MM.1S (cell line): ENCODE data around the gene PKD1.

Experiments
- DNase-seq: peaks from one replicate; pipeline ENCODE4 v3.0.0-alpha.2; 2015
- H2AFZ ChIP-seq: fragments of 300-600 bp; sonication (generic); 2 replicates; pipeline ENCODE4 v1.6.0; 2016; ENCODE audit warnings: antibody characterized with exemption, low read length
- H3F3A ChIP-seq: fragments of 300-600 bp; sonication (generic); 2 replicates; pipeline ENCODE4 v1.6.1; 2016; ENCODE audit warnings: mild to moderate bottlenecking, antibody characterized with exemption, low read length, moderate library complexity, mixed read lengths; ENCODE audit not compliant: insufficient read depth
- H3K27ac ChIP-seq: fragments of 300-600 bp; sonication (generic); 2 replicates; pipeline ENCODE4 v1.5.1; 2016; ENCODE audit warnings: mild to moderate bottlenecking, low read length
- H3K27me3 ChIP-seq: fragments of 300-600 bp; sonication (generic); replicated peaks from 2 replicates; pipeline ENCODE4 v1.6.0; 2016; ENCODE audit warnings: low read length; ENCODE audit not compliant: insufficient read depth
- H3K36me3 ChIP-seq: fragments of 300-600 bp; sonication (generic); replicated peaks from 2 replicates; pipeline ENCODE4 v1.6.1; 2016; ENCODE audit warnings: mild to moderate bottlenecking, low read length, mixed read lengths; ENCODE audit not compliant: insufficient read depth
- H3K4me1 ChIP-seq: fragments of 300-600 bp; sonication (generic); 2 replicates; pipeline ENCODE4 v1.6.1; 2016; ENCODE audit warnings: low read length, mixed read lengths
- H3K4me2 ChIP-seq: fragments of 300-600 bp; sonication (generic); 2 replicates; pipeline ENCODE4 v1.6.0; 2016; ENCODE audit warnings: low read depth, low read length
- H3K4me3 ChIP-seq: fragments of 300-600 bp; sonication (generic); 2 replicates; pipeline ENCODE4 v1.5.1; 2016; ENCODE audit warnings: low read length, mixed read lengths
- H3K79me2 ChIP-seq: fragments of 300-600 bp; sonication (generic); 2 replicates; pipeline ENCODE4 v1.6.1; 2016; ENCODE audit warnings: mixed run types, low read length, mixed read lengths
- H3K9ac ChIP-seq: fragments of 300-600 bp; sonication (generic); 2 replicates; pipeline ENCODE4 v1.6.1; 2016; ENCODE audit warnings: low read length, mixed read lengths
- H3K9me2 ChIP-seq: fragments of 300-600 bp; sonication (generic); replicated peaks from 2 replicates; pipeline ENCODE4 v1.6.1; 2016; ENCODE audit warnings: mild to moderate bottlenecking, low read length, mixed read lengths; ENCODE audit not compliant: insufficient read depth
- H3K9me3 ChIP-seq: fragments of 300-600 bp; sonication (generic); replicated peaks from 2 replicates; pipeline ENCODE4 v1.6.1; 2016; ENCODE audit warnings: mild to moderate bottlenecking, low read length, mixed read lengths; ENCODE audit not compliant: insufficient read depth
- H4K20me1 ChIP-seq: fragments of 300-600 bp; sonication (generic); 2 replicates; pipeline ENCODE4 v1.6.1; 2016; ENCODE audit warnings: mild to moderate bottlenecking, low read length, moderate library complexity, mixed read lengths; ENCODE audit not compliant: insufficient read depth
- EZH2 ChIP-seq: fragments of 300-600 bp; sonication (generic); optimal IDR thresholded peaks from 2 replicates; pipeline ENCODE3; 2017; ENCODE audit warnings: low read depth, mild to moderate bottlenecking, antibody characterized with exemption, low read length, mixed read lengths
- EZH2phosphoT487 ChIP-seq: fragments of 300-600 bp; sonication (generic); IDR thresholded peaks from 2 replicates; pipeline ENCODE4 v1.6.1; 2018; ENCODE audit warnings: antibody characterized with exemption, low read length
- TF ChIP-seq, protein P1 (sequence below): fragments of 300-600 bp; sonication (generic); IDR thresholded peaks from 2 replicates; pipeline ENCODE4 v1.5.1; 2016; ENCODE audit warnings: antibody characterized with exemption, low read length, mixed read lengths

Gene PKD1

DNA sequence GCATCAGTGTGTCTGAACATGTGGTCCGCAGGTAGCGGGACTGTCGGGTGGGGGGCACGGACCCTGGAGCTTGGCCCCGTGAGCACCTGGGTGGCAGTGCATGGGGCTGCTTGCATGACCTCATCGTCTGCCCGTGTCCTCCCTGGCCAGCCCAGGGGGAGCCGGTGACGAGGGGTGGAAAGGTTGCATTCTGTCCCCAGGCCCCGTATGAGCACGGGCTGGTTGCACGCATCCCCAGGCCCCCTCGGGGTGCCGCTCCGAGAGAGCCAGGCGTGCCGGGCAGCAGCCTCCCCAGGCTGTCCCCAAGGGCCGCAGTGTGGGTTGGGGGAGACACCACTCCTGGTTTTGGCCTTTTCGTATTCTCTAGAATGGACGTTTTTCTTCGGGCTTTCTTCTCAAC, 58.0 kb downstream of the PKD1 start:
- H3K27ac ChIP-seq: no peak overlapping the region
- H3K9me3 ChIP-seq: no peaks in the 10 kb centered on the region
- no peaks in the 10 kb centered on the region for H3K27me3 ChIP-seq
- no peaks in the 10 kb centered on the region for H3K36me3 ChIP-seq
- H3K4me2 ChIP-seq: no peak overlapping the region
- H3K9me2 ChIP-seq: no peaks in the 10 kb centered on the region
- no peak for DNase-seq
- no peaks in the 10 kb centered on the region for H4K20me1 ChIP-seq
- H3K9ac ChIP-seq: no peak overlapping the region
- TF ChIP-seq EZH2phosphoT487: no peak
- TF ChIP-seq, protein P1, sequence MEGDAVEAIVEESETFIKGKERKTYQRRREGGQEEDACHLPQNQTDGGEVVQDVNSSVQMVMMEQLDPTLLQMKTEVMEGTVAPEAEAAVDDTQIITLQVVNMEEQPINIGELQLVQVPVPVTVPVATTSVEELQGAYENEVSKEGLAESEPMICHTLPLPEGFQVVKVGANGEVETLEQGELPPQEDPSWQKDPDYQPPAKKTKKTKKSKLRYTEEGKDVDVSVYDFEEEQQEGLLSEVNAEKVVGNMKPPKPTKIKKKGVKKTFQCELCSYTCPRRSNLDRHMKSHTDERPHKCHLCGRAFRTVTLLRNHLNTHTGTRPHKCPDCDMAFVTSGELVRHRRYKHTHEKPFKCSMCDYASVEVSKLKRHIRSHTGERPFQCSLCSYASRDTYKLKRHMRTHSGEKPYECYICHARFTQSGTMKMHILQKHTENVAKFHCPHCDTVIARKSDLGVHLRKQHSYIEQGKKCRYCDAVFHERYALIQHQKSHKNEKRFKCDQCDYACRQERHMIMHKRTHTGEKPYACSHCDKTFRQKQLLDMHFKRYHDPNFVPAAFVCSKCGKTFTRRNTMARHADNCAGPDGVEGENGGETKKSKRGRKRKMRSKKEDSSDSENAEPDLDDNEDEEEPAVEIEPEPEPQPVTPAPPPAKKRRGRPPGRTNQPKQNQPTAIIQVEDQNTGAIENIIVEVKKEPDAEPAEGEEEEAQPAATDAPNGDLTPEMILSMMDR: no peak
- TF ChIP-seq EZH2: no peak
- no peak overlapping the region for H3K4me3 ChIP-seq
- no peaks in the 10 kb centered on the region for H3K4me1 ChIP-seq
- H3F3A ChIP-seq: no peaks in the 10 kb centered on the region
- H2AFZ ChIP-seq: no peak overlapping the region
- H3K79me2 ChIP-seq: no peaks in the 10 kb centered on the region

DNA sequence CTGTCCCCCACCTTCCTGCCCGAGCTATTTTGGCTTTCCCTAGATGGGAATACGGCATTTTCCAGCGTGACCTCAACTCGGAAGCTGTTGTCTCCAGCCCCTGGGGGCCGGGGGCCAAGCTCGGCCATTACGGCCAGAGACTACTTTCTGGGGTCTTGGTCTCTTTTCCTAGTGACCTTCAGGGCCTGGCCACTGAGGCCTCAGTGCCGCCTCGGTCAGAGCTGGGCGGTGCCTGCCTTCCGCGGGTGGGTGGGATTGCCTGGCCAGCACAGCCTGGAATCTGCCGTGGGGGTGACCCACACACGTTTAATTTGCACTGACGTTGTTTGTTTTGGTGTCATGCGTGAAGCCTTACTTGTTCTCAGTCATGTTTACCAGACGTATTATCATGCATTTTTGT, 58.7 kb downstream of the PKD1 start:
- H3K4me3 ChIP-seq: no peak overlapping the region
- H2AFZ ChIP-seq: no peak overlapping the region
- H3K27ac ChIP-seq: no peak overlapping the region
- H3K79me2 ChIP-seq: no peaks in the 10 kb centered on the region
- H3K27me3 ChIP-seq: no peaks in the 10 kb centered on the region
- no peak for DNase-seq
- no peaks in the 10 kb centered on the region for H3F3A ChIP-seq
- no peak overlapping the region for H3K9ac ChIP-seq
- no peaks in the 10 kb centered on the region for H4K20me1 ChIP-seq
- TF ChIP-seq, protein P1: no peak
- TF ChIP-seq EZH2phosphoT487: no peak
- no peak for TF ChIP-seq EZH2
- H3K9me3 ChIP-seq: no peaks in the 10 kb centered on the region
- no peaks in the 10 kb centered on the region for H3K36me3 ChIP-seq
- no peaks in the 10 kb centered on the region for H3K9me2 ChIP-seq
- no peak overlapping the region for H3K4me2 ChIP-seq
- no peaks in the 10 kb centered on the region for H3K4me1 ChIP-seq

DNA sequence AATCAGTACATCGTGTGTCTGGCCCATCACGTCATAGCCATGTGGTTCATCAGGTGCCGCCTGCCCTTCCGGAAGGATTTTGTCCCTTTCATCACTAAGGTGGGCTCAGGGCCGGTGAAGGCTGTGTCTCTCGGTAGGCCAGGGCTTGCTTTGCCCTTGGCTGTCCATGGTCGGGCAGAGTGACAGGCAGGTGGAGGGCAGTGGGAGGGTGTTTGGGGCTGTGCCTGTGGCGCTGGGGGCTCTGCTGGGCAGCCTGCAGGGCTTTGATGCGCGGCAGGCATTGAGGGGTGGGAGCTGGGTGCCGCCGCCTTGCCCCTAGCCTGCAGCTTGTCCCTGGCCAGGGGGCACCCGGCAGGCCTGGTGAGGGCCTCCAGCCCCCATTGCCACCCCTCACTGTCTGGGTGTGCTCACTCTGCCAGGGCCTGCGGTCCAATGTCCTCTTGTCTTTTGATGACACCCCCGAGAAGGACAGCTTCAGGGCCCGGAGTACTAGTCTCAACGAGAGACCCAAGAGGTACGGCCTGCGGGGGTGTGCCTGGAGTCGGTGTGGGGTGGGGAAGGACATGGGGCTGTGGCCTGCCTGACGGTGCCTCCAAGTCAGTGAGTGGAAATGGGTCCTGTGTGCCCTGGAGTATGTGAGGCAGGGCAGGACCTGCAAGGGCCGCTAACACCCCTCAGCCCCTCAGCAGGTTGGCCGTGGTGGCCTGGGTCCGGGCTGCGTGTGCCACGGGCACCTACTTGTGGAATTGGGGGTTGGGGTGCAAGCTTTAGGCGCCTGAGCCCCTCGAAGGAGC, 59.4 kb downstream of the PKD1 start:
- H3K27me3 ChIP-seq: no peaks in the 10 kb centered on the region
- H3F3A ChIP-seq: no peaks in the 10 kb centered on the region
- no peaks in the 10 kb centered on the region for H3K9me2 ChIP-seq
- no peaks in the 10 kb centered on the region for H3K36me3 ChIP-seq
- no peak overlapping the region for H3K4me3 ChIP-seq
- no peaks in the 10 kb centered on the region for H3K9me3 ChIP-seq
- H2AFZ ChIP-seq: no peak overlapping the region
- DNase-seq: no peak
- no peak overlapping the region for H3K4me2 ChIP-seq
- TF ChIP-seq, protein P1: no peak
- TF ChIP-seq EZH2phosphoT487 (no peak), EZH2 (no peak)
- no peak overlapping the region for H3K9ac ChIP-seq
- H3K4me1 ChIP-seq: no peaks in the 10 kb centered on the region
- H3K79me2 ChIP-seq: no peaks in the 10 kb centered on the region
- H4K20me1 ChIP-seq: no peaks in the 10 kb centered on the region
- H3K27ac ChIP-seq: no peak overlapping the region
